ENCODE measurements around the gene GJC2.
A peak's percentile ranks its signal among the peaks of the same experiment; 100 is the strongest.

The GJC2 gene

GRCh38 chr1:228142155-228142691 is 7.5 kb upstream of the GJC2 start:
- DNase-seq (ENCODE audit: low read depth, low spot score) = no peak
- H3K4me3 ChIP-seq (ENCODE audit: low read depth, low read length) = peak overlapping the region; percentile 92
- CTCF ChIA-PET = interaction anchor here (1.2 to 4.5 kb wide), 4 partner anchors 11 to 359 kb away, joined by 3 to 23 read pairs (median 8); partner anchors contain the start of gene IBA57
- POLR2A ChIA-PET = no interaction called here
- TF ChIP-seq CTCF (IDR thresholded peaks at IDR 0.05; ENCODE audit: insufficient read depth, low read length, missing control alignments) = no peak

DNA sequence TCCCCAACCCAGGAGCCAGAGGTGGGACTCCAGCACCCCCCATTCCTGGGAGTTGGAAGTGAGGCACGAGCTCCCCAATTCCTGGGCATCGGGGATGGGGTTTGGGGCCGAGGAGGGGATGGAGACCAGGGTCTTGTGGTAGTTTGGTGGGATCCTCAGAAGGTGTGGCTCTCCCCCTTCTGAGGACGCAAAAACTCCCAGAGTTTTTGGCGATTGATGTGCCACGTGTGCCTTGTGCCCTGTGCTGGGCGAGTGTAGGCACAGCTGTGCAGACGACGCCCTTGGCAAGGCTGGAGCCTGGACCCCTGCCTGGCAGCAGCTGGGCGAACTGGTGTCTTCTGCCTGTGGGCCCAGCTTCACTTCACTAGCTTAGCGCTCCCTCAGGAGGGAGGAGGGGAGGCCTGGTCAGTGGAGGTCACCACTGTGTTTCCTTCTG is 7.0 kb upstream of the GJC2 start:
- ChIA-PET CTCF (interaction anchor here (1.2 to 4.5 kb wide), 4 partner anchors 11 to 358 kb away, joined by 3 to 23 read pairs (median 8); partner anchors contain the start of gene IBA57), POLR2A (no interaction called here)
- H3K4me3 ChIP-seq (ENCODE audit: low read depth, low read length) = 0 out of 2 replicates have a peak overlapping the region, but pooled peaks have one; percentile 1

GRCh38 chr1:228143480-228144192 is 6.1 kb upstream of the GJC2 start:
- DNase-seq (ENCODE audit: low read depth, low spot score) = no peak
- H3K4me3 ChIP-seq (ENCODE audit: low read depth, low read length) = no peak overlapping the region
- POLR2A ChIA-PET = interaction anchor here (0.7 kb wide), 1 partner anchor 12 kb away, joined by 3 read pairs; no protein-coding TSS in a partner anchor
- no peak for TF ChIP-seq CTCF (IDR thresholded peaks at IDR 0.05; ENCODE audit: insufficient read depth, low read length, missing control alignments)
- CTCF ChIA-PET = interaction anchor here (1.0 to 4.5 kb wide), 5 partner anchors 12 to 357 kb away, joined by 3 to 23 read pairs (median 3); partner anchors contain the start of gene IBA57

More for the DNA sequence above, 7.0 kb upstream of the GJC2 start:
- no peak for DNase-seq (ENCODE audit: low read depth, low spot score)
- no peak for TF ChIP-seq CTCF (IDR thresholded peaks at IDR 0.05; ENCODE audit: insufficient read depth, low read length, missing control alignments)

- POLR2A ChIA-PET = interaction anchor here (0.7 kb wide), 1 partner anchor 11 kb away, joined by 3 read pairs; no protein-coding TSS in a partner anchor
Measured at GRCh38 chr1:228144193-228144992, 5.3 kb upstream of the GJC2 start.

GRCh38 chr1:228144993-228145343 is 4.8 kb upstream of the GJC2 start:
- no peak for DNase-seq (ENCODE audit: low read depth, low spot score)
- ChIA-PET CTCF (interaction anchor here (4.5 kb wide), 1 partner anchor 20 kb away, joined by 23 read pairs; the partner anchor contains the start of gene IBA57), POLR2A (no interaction called here)
- no peak overlapping the region for H3K4me3 ChIP-seq (ENCODE audit: low read depth, low read length)
- TF ChIP-seq CTCF (IDR thresholded peaks at IDR 0.05; ENCODE audit: insufficient read depth, low read length, missing control alignments) = no peak

More at GRCh38 chr1:228144193-228144992, 5.3 kb upstream of the GJC2 start:
- no peak for DNase-seq (ENCODE audit: low read depth, low spot score)
- no peak for TF ChIP-seq CTCF (IDR thresholded peaks at IDR 0.05; ENCODE audit: insufficient read depth, low read length, missing control alignments)
- CTCF ChIA-PET = interaction anchor here (1.0 to 4.5 kb wide), 3 partner anchors 13 to 145 kb away, joined by 3 to 23 read pairs (median 13); partner anchors contain the start of gene IBA57
- no peak overlapping the region for H3K4me3 ChIP-seq (ENCODE audit: low read depth, low read length)
